Right lobe of liver (tissue), 4 donors: ENCODE results near the gene PLXND1.

Experiments used
- CTCF ChIP-seq, 4 donors: fragments of 200-600 bp in 3 of 4; fragments of 450-650 bp in 1 of 4; IDR thresholded peaks; one replicate each; pipeline versions ENCODE4 v1.5.1 to v1.8.0; 2016 to 2022; ENCODE audit warnings: antibody characterized with exemption in 4 of 4, mild to moderate bottlenecking in 2 of 4
- POLR2A ChIP-seq: fragments of 450-650 bp; IDR thresholded peaks from one replicate; pipeline ENCODE4 v1.6.1; 2017; ENCODE audit warnings: antibody characterized with exemption, mild to moderate bottlenecking
- donor health status: DM: no; HTN: no; CAD: no.
- donor health status: DM: no; HTN: no; CAD: no.
- donor health status: DM: no; HTN: yes; CAD: no.

GRCh38 chr3:129559565-129560079 lies 46.9 kb downstream of the PLXND1 start:
- TF ChIP-seq CTCF (IDR thresholded peaks at IDR 0.05), result no peak
- TF ChIP-seq POLR2A, result no peak
